Effector memory CD8-positive, alpha-beta T cell (primary cell): ENCODE results near the gene ZMIZ1.

Experiments used
- ATAC-seq: fragments of 150-1000 bp; cut with Tn5 transposase; replicated peaks from 2 replicates; pipeline ENCODE4 v1.10.0; 2021; ENCODE audit warnings: mild to moderate bottlenecking, moderate library complexity
- DNase-seq, 3 experiments: peaks; one replicate each; pipeline ENCODE4 v3.0.0; 2021
- H3K27ac Mint-ChIP-seq, 2 donors: one replicate each; pipeline ENCODE4 v1.8.0; 2022; ENCODE audit warnings: mild to moderate bottlenecking in 2 of 2, mixed read lengths in 2 of 2, moderate library complexity in 2 of 2
- H3K27me3 Mint-ChIP-seq, 2 donors: one replicate each; pipeline ENCODE4 v1.8.0; 2022; ENCODE audit warnings: mixed read lengths in 2 of 2
- H3K36me3 Mint-ChIP-seq: one replicate; pipeline ENCODE4 v1.8.0; 2022; ENCODE audit warnings: mild to moderate bottlenecking, moderate library complexity, mixed read lengths; ENCODE audit not compliant: insufficient read depth
- H3K4me1 Mint-ChIP-seq, 2 donors: one replicate each; pipeline ENCODE4 v1.8.0; 2022; ENCODE audit warnings: low read depth in 2 of 2, mixed read lengths in 2 of 2
- H3K4me3 Mint-ChIP-seq, 2 donors: one replicate each; pipeline ENCODE4 v1.8.0; 2022; ENCODE audit warnings: mild to moderate bottlenecking in 2 of 2, mixed read lengths in 2 of 2, moderate library complexity in 2 of 2
- H3K9me3 Mint-ChIP-seq, 2 donors: one replicate each; pipeline ENCODE4 v1.8.0; 2022; ENCODE audit warnings: mixed read lengths in 2 of 2

ZMIZ1 gene

DNA sequence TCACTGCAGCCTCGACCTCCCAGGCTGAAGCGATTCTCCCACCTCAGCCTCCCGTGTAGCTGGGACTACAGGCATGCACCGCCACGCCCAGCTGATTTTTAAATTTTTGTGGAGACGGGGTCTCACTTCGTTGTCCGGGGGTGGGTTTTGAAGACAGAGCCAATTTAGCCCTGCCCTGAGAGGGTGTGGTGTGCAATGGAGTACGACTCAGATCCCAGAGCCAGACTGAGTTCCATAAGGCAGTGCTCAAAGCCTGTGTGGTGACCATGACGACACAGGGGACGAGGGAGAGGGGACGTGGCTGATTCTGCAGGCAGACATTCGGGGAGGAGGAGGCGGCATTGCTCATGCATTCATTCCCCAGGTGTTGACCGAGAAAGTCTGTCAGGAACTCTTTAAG lies 72.1 kb downstream of the ZMIZ1 start:
- H3K36me3 Mint-ChIP-seq: peaks cover 5% of the 10 kb centered on the region
- no peak overlapping the region for H3K4me3 Mint-ChIP-seq
- ATAC-seq (no peak), DNase-seq (no peak)
- no peaks in the 10 kb centered on the region for H3K27me3 Mint-ChIP-seq
- peaks cover 39 to 49% of the 10 kb centered on the region in 2 donors for H3K4me1 Mint-ChIP-seq
- no peaks in the 10 kb centered on the region for H3K9me3 Mint-ChIP-seq
- peak overlapping the region in 1 of 2 donors; percentile 68 for H3K27ac Mint-ChIP-seq

DNA sequence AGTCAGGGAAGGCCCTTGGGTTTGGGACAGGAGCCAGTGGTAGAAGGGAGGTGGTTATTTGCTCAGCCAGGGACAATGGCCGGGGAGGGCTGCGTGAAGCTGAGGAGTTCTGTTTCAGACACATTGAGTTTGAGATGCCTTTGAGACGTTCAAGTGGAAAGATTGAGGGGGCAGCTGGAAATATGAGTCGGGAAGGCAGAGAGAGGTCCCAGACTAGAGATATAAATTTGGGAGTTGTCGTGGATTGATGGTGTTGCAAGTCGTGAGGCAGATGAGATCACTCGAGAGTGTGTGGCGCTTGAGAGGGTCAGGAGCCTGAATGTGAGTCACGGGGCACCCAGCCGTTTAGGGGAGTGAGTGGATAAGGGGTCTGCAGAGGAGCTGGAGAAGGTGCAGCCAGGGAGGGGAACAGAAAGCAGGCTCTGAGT lies 73.3 kb downstream of the ZMIZ1 start:
- H3K27ac Mint-ChIP-seq: peak overlapping the region in 1 of 2 donors; percentile 67
- no peaks in the 10 kb centered on the region for H3K27me3 Mint-ChIP-seq
- ATAC-seq: no peak
- no peak overlapping the region for H3K4me3 Mint-ChIP-seq
- H3K4me1 Mint-ChIP-seq: peaks cover 27 to 45% of the 10 kb centered on the region in 2 donors
- peaks cover 5% of the 10 kb centered on the region for H3K36me3 Mint-ChIP-seq
- no peaks in the 10 kb centered on the region for H3K9me3 Mint-ChIP-seq
- no peak for DNase-seq

DNA sequence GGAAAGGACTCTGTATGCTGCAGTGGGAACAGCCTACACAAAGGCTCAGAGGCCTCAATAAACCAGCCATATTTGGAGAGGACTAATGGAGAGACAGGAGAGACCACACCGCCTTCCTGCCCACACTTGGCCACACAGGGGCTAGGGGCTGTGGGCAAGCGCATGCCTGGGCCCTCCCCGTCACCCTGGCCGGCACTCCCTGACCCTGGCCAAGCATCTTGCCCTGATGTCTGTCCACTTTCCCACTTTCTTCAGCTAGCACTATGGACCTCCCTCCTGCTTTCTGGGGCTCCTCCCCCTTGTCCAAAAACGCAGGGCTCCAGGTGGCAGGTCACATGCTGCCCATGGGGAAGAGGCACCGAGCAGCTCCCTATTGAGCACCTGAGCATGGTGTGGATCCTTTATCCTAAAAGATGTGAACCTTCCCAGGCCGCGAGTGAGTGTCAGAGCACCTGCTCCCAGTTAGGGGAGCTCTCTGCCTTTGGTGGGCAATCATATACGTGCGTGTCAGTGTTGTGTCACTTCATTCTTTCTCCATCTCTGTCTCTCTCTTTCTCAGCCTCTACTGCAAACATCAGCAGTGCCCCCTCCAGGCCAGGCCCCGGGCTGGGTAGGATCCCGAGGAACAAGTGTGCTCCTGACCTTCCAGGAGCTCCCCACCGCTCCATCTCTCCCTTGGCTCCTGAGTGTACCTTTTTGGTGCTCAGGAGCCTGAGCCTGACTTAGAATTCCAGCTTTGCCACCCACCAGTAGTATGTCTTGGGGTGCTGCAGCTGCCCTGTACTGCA lies 74.0 kb downstream of the ZMIZ1 start:
- peaks cover 5% of the 10 kb centered on the region for H3K36me3 Mint-ChIP-seq
- DNase-seq (no peak), ATAC-seq (no peak)
- H3K27me3 Mint-ChIP-seq: no peaks in the 10 kb centered on the region
- peak overlapping the region; percentile 58 to 67 for H3K27ac Mint-ChIP-seq
- H3K9me3 Mint-ChIP-seq: no peaks in the 10 kb centered on the region
- peaks cover 26 to 39% of the 10 kb centered on the region in 2 donors for H3K4me1 Mint-ChIP-seq
- no peak overlapping the region for H3K4me3 Mint-ChIP-seq

DNA sequence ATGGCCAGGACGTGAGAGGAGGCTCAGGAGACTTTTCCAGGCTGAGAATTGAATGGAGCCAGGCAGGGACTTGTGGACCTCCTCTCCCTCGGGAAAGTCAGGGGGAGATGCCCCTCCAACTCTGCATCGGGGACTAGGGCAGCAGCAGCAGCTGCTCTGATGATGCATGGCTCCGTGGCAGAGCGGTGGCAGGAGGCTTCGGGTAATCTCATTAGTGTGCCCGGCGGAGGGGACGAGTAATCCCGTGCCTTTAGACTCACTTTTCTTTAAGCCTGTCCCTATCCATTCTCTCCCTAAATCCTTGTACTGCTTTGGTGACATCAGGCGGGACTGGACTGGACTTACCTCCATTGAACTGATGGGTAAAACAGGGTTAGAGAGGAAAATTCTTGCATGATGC lies 75.1 kb downstream of the ZMIZ1 start:
- H3K27me3 Mint-ChIP-seq: no peaks in the 10 kb centered on the region
- ATAC-seq (no peak), DNase-seq (no peak)
- H3K36me3 Mint-ChIP-seq: peaks cover 5% of the 10 kb centered on the region
- no peak overlapping the region for H3K4me3 Mint-ChIP-seq
- H3K27ac Mint-ChIP-seq: peak overlapping the region in 1 of 2 donors; percentile 58
- peaks cover 17 to 34% of the 10 kb centered on the region in 2 donors for H3K4me1 Mint-ChIP-seq
- no peaks in the 10 kb centered on the region for H3K9me3 Mint-ChIP-seq

DNA sequence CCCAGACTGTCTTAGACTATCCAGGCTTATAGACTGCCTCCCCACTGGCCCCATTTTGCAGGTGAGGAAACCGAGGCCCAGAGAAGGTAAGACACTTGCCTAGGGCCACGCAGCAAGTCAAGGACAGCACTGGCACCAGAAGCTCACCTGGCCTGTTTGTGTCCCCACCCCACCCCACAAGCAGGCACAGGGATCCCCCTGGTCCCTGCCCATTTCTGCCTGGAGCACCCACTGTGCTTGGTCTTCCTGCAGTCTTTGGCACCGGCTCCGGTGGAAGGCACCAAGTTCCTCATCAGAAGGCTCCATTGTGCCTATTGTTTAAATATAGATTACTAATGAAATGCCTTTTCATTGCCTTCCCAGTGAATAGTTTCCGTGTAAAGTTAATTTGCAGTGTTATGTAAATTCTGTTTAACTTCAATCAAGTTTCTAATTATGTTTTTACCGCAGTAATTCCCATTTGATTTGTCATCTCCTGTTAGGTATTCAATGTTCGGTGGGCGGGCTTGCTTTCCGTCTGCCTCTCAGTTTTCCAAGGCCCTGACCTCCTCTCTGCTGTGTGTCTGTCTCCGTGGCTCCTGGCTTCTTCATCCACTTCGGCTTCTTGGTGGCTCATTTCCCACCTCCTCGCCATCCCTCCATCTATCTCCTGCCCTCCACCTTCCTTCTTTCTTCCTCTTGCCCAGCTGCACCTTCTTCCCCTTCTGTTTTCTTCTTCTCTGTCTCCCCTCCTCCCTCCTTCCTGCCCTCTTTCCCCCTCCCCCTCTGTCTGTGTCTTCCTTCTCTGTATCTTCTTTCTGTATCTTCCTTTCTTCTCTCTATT lies 75.8 kb downstream of the ZMIZ1 start:
- Mint-ChIP-seq H3K36me3 (peaks cover 3% of the 10 kb centered on the region), H3K27me3 (no peaks in the 10 kb centered on the region), H3K4me1 (peaks cover 21 to 40% of the 10 kb centered on the region in 2 donors), H3K27ac (peak overlapping the region; percentile 47 to 57), H3K4me3 (no peak overlapping the region), H3K9me3 (no peaks in the 10 kb centered on the region)
- DNase-seq: no peak
- no peak for ATAC-seq

DNA sequence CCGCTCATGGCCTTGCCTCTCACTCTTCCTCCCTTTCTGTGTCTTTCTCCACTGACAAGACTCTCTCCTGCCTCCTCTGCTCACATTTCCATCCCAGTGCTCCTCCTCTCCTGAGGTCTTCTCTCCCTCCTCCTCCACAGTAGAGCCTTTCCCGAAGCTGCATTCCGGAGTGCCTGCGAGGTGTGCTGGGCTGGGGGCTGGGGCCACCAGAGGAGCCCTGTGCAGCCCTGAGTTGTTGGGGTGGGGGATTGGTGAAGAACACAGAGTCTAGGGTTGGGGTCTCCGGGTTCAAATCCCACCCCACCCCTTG lies 76.4 kb downstream of the ZMIZ1 start:
- Mint-ChIP-seq H3K27ac (peak overlapping the region; percentile 47 to 57), H3K4me3 (peak overlapping the region in 1 of 2 donors; percentile 13), H3K9me3 (no peaks in the 10 kb centered on the region), H3K27me3 (no peaks in the 10 kb centered on the region), H3K4me1 (peaks cover 25 to 44% of the 10 kb centered on the region in 2 donors), H3K36me3 (peaks cover 3% of the 10 kb centered on the region)
- DNase-seq (no peak), ATAC-seq (no peak)

DNA sequence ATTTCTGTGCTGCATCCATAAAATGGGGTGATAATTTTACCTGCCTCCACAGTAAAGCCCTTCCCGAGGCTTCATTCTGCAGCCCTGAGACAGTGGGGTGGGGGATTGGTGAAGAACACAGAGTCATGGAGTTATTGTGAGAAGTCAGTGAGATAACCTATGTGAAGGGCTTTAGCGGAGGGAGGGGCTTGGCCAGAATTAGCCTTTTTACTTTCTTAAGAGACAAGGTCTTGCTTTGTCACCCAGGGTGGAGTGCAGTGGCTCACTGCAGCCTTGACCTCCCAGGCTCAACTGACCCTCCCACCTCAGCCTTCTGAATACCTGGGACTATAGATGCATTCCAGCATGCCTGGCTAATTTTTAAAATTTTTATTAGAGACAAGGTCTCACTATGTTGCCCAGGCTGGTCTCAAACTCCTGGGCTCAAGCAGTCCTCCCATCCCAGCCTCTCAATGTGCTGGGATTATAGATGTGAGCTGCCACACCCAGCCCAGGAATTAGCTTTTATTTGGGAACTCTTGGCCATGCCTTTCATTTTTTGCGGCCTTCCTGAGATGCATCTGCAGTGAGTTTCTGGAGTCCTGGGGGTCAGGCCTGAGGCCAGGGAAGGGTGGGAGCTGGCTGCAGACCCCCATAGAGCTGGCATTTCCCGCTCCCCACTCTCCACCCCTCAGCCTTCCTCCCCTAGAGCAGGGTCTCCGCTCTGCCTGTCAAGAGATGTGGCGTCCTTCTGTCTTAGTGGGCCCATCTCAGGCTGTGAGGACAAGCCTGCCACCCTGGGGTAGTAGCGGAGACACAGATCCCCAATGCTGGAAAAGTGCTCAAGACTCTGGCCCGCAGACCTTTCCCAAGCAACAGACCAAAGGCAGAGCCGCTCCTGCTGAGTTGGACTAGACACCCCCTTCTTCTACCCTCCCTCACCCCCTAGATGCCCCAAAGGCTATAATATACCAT lies 77.0 kb downstream of the ZMIZ1 start:
- Mint-ChIP-seq H3K36me3 (no peaks in the 10 kb centered on the region), H3K9me3 (no peaks in the 10 kb centered on the region), H3K4me1 (peaks cover 28 to 49% of the 10 kb centered on the region in 2 donors), H3K4me3 (peak overlapping the region in 1 of 2 donors; percentile 37), H3K27ac (peak overlapping the region; percentile 31 to 85), H3K27me3 (no peaks in the 10 kb centered on the region)
- DNase-seq (no peak), ATAC-seq (no peak)

DNA sequence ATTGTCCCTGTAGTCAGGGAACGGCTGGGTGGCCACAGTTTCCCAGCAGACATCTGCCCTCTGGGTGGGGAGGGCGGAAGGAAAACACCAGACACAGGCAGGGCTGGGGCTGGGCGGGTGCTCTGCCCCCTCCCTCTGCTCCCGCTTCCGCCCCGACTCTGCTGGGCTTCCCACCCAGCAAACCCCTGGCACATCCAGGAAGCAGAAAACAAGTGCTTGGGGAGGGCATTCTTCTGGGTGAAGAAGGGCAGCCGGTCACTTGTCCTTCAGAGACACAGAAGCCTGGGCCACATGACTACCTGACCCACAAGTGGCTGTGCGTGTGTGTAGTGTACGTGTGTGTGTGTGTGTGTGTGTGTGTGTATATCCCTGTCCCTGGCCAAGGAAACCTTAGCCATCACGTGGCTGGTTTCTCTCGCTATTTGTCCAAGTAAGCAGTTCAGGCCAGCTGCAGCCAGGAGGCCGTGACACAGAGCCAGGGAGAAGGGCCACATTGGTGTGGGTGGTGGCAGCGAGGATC lies 77.9 kb downstream of the ZMIZ1 start:
- peaks cover 27 to 50% of the 10 kb centered on the region in 2 donors for H3K4me1 Mint-ChIP-seq
- no peaks in the 10 kb centered on the region for H3K36me3 Mint-ChIP-seq
- H3K27ac Mint-ChIP-seq: peak overlapping the region; percentile 31 to 85
- no peak for DNase-seq
- peak; percentile 25 for ATAC-seq
- H3K27me3 Mint-ChIP-seq: no peaks in the 10 kb centered on the region
- H3K9me3 Mint-ChIP-seq: no peaks in the 10 kb centered on the region
- peak overlapping the region in 1 of 2 donors; percentile 37 for H3K4me3 Mint-ChIP-seq

DNA sequence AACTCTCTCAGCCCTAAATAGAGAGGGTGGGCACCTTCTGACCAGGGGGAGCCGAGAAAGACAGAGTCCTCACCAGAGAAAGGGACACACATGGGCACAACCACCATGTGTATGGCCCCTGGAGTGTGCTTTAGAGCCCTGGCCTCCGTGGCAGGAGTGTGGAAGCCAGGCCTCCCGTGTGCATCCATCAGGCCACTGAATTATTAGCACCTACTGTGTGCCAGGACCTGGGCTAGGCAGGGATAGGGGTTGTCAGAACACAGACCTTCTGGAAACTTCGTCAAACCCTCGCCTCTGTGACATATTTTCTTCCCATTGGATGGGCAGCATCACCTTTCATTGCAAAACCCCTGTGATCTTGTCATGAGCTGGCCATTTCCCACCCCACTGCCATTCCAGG lies 78.5 kb downstream of the ZMIZ1 start:
- Mint-ChIP-seq H3K4me3 (no peak overlapping the region), H3K27me3 (no peaks in the 10 kb centered on the region), H3K36me3 (no peaks in the 10 kb centered on the region), H3K27ac (peak overlapping the region in 1 of 2 donors; percentile 85), H3K9me3 (no peaks in the 10 kb centered on the region), H3K4me1 (peaks cover 21 to 49% of the 10 kb centered on the region in 2 donors)
- no peak for ATAC-seq
- no peak for DNase-seq

DNA sequence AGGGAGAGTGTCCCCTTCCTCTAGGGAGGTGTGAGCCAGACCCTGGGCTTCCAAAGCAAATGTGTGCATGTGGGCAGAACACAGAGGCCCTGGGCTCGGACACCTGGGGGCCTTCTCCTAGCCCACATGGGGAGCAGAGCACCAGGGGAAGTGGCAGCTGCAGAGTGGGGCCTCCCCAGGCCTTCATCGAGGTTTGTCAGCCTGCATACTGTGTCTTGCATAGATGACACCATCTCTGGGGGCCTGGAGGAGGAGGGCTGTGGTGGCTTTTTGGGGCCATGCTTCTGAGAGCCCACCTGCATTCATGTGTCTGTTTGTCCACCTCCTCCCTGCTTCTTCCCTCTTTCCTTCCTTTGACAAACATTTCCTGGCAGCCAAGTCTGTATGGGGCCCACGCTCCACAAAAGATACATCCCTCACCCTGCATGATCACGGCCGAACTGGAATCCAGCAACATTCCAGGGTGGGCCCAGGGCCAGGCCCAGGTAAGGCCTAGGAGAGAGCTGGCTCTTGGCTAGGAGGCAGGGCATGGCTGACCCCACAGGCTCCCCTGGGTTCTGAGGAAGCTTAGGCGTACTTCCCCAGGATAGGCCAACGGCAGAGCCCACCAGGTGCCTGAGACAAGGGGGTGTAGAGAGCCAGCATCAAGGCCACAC lies 79.2 kb downstream of the ZMIZ1 start:
- Mint-ChIP-seq H3K4me1 (peaks cover 21 to 45% of the 10 kb centered on the region in 2 donors), H3K4me3 (no peak overlapping the region), H3K27me3 (no peaks in the 10 kb centered on the region), H3K9me3 (no peaks in the 10 kb centered on the region), H3K27ac (peak overlapping the region in 1 of 2 donors; percentile 85), H3K36me3 (no peaks in the 10 kb centered on the region)
- ATAC-seq: no peak
- DNase-seq: no peak

DNA sequence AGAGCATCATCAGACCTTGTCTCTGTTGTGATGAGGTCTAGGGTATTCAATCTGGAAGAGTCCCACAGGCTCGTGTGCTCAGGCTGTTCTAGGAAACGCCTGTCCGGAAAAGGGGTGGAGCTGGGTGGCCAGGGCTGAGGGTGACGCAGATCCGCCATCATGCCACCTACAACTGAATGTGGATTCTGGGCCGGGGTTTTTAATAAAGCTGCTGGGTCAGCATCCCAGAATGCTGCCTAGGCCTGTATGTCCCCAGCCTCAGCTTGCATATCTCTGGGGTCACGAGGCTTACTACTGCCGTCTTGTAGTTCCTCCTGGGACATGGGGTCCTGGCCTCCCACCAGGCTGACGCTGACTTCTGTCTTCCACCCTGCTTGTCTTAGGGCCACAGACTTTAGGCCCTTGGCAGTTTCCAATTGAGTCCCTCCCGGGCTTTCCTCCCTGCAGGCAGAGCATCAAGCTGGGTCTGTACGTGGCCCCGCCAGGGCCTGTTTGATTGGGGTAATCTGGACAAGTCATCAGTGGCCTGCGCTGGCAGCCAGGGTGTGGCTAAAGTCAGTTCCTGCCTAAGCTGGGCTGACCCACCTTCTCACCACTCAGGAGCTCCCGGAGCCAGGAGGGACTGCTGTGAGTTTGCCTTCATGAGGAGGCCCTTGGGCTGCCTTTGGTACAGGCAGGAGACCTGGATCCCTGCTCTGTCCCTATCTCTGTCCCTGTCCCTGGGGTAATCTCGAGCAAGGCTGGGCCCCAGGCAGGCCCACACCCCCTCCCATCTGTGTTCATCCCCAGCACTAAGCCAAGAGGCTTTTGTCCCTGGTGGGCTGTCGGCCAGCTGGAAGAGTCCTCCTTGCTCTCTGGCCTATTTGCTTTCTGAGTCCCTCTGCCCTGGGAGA lies 79.9 kb downstream of the ZMIZ1 start:
- no peaks in the 10 kb centered on the region for H3K9me3 Mint-ChIP-seq
- H3K4me1 Mint-ChIP-seq: peaks cover 21 to 43% of the 10 kb centered on the region in 2 donors
- H3K4me3 Mint-ChIP-seq: peak overlapping the region in 1 of 2 donors; percentile 49
- no peaks in the 10 kb centered on the region for H3K36me3 Mint-ChIP-seq
- DNase-seq (no peak), ATAC-seq (no peak)
- no peaks in the 10 kb centered on the region for H3K27me3 Mint-ChIP-seq
- peak overlapping the region; percentile 89 to 92 for H3K27ac Mint-ChIP-seq

DNA sequence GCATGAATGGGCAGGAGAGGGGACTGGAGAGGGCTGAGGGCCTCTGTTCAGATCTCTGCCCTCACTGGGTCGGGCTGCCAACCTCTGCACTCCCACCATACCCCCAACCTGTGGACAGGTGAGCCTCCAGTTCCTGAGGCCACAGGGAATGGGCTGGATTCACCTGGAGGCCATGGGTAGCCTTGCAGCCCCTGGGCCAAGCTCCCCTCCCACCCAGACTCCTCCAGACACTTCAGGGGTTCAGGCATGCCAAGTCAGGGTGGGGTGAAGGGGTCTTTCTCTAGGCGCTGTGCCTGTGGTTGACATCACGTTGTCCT lies 80.5 kb downstream of the ZMIZ1 start:
- Mint-ChIP-seq H3K4me3 (peak overlapping the region in 1 of 2 donors; percentile 49), H3K9me3 (no peaks in the 10 kb centered on the region), H3K27ac (peak overlapping the region; percentile 89 to 92), H3K36me3 (no peaks in the 10 kb centered on the region), H3K27me3 (no peaks in the 10 kb centered on the region), H3K4me1 (peaks cover 21 to 43% of the 10 kb centered on the region in 2 donors)
- ATAC-seq: no peak
- no peak for DNase-seq
